Activated naive CD8-positive, alpha-beta T cell (primary cell): ENCODE results near the gene IFT80.

Experiments
- H3K27ac Mint-ChIP-seq: one replicate; pipeline ENCODE4 v1.8.0; 2021; ENCODE audit warnings: mixed read lengths
- H3K27me3 Mint-ChIP-seq: one replicate; pipeline ENCODE4 v1.8.0; 2021; ENCODE audit warnings: mixed read lengths
- H3K36me3 Mint-ChIP-seq: one replicate; pipeline ENCODE4 v1.8.0; 2021; ENCODE audit warnings: mixed read lengths
- H3K4me1 Mint-ChIP-seq: one replicate; pipeline ENCODE4 v1.8.0; 2021; ENCODE audit warnings: low read depth, mixed read lengths
- H3K4me3 Mint-ChIP-seq: one replicate; pipeline ENCODE4 v1.8.0; 2021; ENCODE audit warnings: mild to moderate bottlenecking, mixed read lengths
- H3K9me3 Mint-ChIP-seq: one replicate; pipeline ENCODE4 v1.8.0; 2021; ENCODE audit warnings: low read depth, mixed read lengths

The IFT80 gene

DNA sequence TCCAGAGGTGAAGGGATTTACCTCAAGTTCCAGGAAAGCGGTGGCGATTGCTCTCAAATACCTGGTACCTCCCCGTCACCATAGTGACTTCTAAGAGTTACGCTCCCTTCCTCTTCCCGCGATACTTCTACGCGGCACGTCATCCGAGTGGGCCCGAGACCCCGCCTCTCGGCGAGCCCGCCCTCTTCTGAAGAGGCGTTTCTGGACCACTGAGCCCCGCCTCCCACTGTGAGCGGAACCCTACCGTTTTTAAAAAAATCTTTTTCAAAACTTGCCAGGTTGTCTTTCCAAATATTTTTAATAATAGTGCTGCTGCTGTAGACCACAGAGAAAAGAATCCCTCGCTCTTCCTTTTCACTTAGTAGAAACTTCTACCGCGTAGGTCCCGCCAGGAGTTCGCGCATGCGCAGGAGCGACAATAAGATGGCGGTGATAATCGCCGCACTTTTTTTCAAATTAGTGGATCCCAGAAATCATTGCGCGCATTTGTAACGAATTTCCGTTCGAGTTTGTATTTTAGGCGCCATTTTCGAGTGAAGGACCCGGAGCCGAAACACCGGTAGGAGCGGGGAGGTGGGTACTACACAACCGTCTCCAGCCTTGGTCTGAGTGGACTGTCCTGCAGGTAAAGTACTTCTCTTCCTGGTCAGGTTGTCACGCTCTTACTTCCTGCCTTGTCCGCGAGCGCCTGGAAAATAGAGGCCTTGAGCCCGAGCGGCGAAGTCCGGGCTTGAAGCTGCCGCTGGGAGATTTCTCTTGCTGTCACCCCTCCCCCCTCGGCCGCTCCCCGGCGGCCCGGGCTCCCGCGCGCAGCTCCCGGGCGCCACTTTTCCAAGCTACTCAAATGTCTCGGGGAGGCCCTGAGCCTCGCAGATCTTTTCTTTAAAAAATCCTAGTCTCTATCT, at the start of gene IFT80, which contains the start of gene SMC4:
Gene IFT80 (minus strand): TSS at position 101 of the 905 bp plus-strand sequence. CDS start 14,625 bp downstream, outside the sequence.
Gene SMC4 (plus strand): TSS at position 526 of the 905 bp plus-strand sequence. CDS start 1,177 bp downstream, outside the sequence.
- Mint-ChIP-seq H3K27ac (peak within 1 kb of the TSS; percentile 97), H3K4me1 (peaks cover 52% of the 10 kb centered on the region), H3K36me3 (peaks cover 20% of the 10 kb centered on the region), H3K4me3 (peak within 1 kb of the TSS; percentile 98), H3K9me3 (no peaks in the 10 kb centered on the region), H3K27me3 (peaks cover 10% of the 10 kb centered on the region)

DNA sequence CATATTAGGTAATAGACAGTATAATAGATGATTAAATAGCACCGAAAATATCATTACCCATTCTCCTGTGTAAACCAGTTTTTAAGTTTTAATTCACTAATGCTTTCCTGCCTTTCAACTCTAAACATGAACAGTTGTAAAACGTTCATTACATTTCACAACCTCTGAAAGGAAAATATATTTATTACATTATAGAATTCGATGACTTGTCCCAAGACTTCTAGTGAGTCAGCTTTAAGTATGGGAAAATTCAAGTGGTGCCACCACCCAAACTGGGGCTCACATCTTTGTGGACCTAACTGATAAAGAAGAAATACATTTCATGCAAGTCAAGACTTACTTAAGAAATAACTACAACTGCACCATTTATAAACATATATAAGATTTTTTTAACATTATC, 48.5 kb upstream of the IFT80 start:
- peaks cover 37% of the 10 kb centered on the region for H3K4me1 Mint-ChIP-seq
- H3K27ac Mint-ChIP-seq: no peak overlapping the region
- H3K36me3 Mint-ChIP-seq: peaks cover 11% of the 10 kb centered on the region
- peak overlapping the region; percentile 23 for H3K4me3 Mint-ChIP-seq
- no peaks in the 10 kb centered on the region for H3K27me3 Mint-ChIP-seq
- H3K9me3 Mint-ChIP-seq: peaks cover 4% of the 10 kb centered on the region

DNA sequence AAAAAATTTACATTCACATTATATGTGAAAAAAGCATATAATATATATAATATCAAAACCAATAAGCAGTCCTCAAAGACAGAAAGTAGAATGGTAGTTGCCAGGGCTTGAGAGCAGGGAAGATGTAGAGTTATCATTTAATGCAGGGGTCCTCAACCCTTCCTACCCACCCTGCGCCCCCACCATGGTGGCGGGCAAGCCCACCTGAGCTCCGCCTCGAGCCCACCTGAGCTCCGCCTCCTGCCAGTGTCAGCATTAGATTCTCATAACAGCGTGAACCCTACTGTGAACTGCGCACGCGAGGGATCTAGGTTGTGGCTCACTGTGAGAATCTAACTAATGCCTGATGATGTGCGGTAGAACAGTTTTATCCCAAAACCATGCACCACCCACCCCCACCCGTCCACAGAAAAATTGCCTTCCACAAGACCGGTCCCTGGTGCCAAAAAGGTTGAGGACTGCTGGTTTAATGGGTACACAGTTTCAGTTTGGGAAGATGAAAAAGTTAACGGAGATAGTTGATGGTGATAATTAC, 47.6 kb upstream of the IFT80 start:
- no peak overlapping the region for H3K27ac Mint-ChIP-seq
- H3K9me3 Mint-ChIP-seq: peaks cover 4% of the 10 kb centered on the region
- H3K36me3 Mint-ChIP-seq: peaks cover 13% of the 10 kb centered on the region
- H3K27me3 Mint-ChIP-seq: no peaks in the 10 kb centered on the region
- no peak overlapping the region for H3K4me3 Mint-ChIP-seq
- H3K4me1 Mint-ChIP-seq: peaks cover 41% of the 10 kb centered on the region

DNA sequence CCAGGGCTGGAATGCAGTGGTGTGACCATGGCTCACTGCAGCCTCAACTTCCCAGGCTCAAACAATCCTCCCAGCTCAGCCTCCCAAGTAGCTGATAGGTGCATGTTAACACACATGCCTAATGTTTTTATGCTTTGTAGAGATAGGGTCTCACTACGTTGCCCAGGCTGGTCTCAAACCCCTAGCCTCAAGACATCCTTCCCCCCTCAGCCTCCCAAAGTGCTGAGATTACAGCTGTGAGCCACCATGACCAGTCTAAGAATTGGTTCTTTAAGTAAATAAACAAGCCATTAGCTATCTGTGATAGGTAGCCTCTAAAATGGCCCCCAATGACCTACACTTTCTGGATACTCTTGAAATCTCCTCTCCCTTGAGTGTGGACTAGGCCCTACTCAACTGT, 46.8 kb upstream of the IFT80 start:
- Mint-ChIP-seq H3K36me3 (peaks cover 13% of the 10 kb centered on the region), H3K9me3 (peaks cover 4% of the 10 kb centered on the region), H3K27me3 (no peaks in the 10 kb centered on the region), H3K4me1 (peaks cover 41% of the 10 kb centered on the region), H3K27ac (no peak overlapping the region), H3K4me3 (no peak overlapping the region)

DNA sequence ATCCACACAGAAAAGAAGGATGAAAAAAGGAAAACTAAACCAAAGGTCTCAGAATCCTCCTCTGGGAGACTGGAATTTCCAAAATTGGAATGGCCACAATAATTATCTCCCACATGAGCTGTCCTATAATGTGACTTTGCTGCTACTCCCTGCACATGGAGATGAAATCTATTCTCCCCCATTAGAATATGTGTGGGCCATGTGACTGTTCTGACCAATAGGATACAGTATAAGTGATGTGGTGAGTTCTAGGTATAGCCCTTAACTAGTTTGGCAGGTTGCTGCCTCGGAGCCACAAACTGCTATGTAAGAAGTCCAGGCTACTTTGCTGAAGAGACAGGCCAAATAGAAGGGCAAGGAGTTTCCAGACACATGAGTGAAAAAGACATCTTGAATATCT, 45.4 kb upstream of the IFT80 start:
- Mint-ChIP-seq H3K27me3 (no peaks in the 10 kb centered on the region), H3K27ac (no peak overlapping the region), H3K4me1 (peaks cover 41% of the 10 kb centered on the region), H3K36me3 (peaks cover 22% of the 10 kb centered on the region), H3K9me3 (peaks cover 4% of the 10 kb centered on the region), H3K4me3 (no peak overlapping the region)

DNA sequence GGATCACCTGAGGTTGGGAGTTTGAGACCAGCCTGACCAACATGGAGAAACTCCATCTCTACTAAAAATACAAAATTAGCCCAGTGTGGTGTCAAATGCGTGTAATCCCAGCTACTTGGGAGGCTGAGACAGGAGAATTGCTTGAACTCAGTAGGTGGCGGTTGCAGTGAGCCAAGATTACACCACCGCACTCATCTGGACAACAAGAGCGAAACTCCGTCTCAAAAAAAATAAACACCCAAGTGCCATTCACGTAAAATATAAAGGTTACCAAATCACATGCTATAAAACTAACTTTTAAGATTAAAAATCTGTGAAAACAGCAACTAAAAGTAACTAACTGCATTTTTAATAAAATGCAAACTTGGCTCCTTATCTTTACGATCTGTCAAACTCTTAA, 41.7 kb upstream of the IFT80 start:
- no peak overlapping the region for H3K27ac Mint-ChIP-seq

DNA sequence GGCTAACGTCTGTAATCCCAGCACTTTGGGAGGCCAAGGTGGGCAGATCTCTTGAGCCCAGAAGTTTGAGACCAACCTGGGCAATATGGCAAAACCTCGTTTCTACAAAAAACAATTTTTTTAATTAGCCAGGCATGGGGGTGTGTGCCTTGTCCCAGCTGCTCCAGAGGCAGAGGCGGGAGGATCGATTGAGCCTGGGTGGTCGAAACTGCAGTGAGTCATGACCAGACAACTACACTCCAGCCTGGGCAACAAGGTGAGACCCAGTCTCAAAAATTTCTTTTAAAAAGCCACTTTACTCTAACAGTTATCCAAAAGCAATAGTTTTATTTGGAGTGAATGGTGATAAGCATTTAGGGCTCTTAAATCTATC, 38.0 kb upstream of the IFT80 start:
- Mint-ChIP-seq H3K36me3 (peaks cover 17% of the 10 kb centered on the region), H3K4me1 (peaks cover 40% of the 10 kb centered on the region), H3K27me3 (no peaks in the 10 kb centered on the region), H3K27ac (no peak overlapping the region), H3K4me3 (no peak overlapping the region), H3K9me3 (no peaks in the 10 kb centered on the region)

More for the DNA sequence above, 41.7 kb upstream of the IFT80 start:
- Mint-ChIP-seq H3K27me3 (no peaks in the 10 kb centered on the region), H3K4me3 (no peak overlapping the region), H3K9me3 (peaks cover 4% of the 10 kb centered on the region), H3K36me3 (peaks cover 20% of the 10 kb centered on the region), H3K4me1 (peaks cover 46% of the 10 kb centered on the region)

DNA sequence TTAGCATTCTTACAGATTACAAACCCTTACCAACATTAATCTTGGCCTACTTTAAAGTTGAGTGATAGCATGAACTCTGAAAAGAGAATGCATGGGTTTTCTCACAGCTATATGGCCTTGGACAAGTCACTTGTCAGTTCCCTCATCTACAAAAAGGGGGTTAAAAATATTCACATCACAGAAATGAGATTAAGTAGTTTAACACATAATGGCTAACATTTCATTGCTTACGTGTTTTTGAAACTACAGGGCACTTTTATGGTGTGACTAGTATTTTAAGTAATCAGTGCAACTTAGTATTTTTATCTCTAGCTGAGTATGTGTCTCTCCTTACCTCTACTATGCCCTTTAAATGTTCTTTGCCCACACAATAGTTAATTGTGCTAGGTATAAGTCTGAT, 36.7 kb upstream of the IFT80 start:
- Mint-ChIP-seq H3K36me3 (peaks cover 14% of the 10 kb centered on the region), H3K4me3 (no peak overlapping the region), H3K4me1 (peaks cover 36% of the 10 kb centered on the region), H3K27ac (no peak overlapping the region), H3K27me3 (no peaks in the 10 kb centered on the region), H3K9me3 (no peaks in the 10 kb centered on the region)

DNA sequence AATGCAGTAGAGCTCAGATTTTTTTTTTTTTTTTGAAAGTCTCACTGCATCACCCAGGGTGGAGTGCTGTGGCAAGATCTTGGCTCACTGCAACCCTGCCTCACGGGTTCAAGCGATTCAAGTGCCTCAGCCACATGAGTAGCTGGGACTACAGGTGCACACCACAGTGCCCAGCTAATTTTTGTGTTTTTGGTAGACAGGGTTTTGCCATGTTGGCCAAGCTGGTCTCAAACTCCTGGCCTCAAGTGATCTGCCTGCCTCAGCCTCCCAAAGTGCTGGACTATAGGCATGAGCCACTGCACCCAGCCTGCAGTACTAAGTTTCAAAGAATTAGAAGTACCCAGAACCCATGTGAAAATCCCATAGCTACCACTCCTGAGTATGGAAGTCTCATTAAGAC, 36.1 kb upstream of the IFT80 start:
- H3K4me3 Mint-ChIP-seq: no peak overlapping the region
- H3K27ac Mint-ChIP-seq: no peak overlapping the region
- H3K4me1 Mint-ChIP-seq: peaks cover 33% of the 10 kb centered on the region
- H3K27me3 Mint-ChIP-seq: no peaks in the 10 kb centered on the region
- H3K9me3 Mint-ChIP-seq: no peaks in the 10 kb centered on the region
- H3K36me3 Mint-ChIP-seq: peaks cover 11% of the 10 kb centered on the region

DNA sequence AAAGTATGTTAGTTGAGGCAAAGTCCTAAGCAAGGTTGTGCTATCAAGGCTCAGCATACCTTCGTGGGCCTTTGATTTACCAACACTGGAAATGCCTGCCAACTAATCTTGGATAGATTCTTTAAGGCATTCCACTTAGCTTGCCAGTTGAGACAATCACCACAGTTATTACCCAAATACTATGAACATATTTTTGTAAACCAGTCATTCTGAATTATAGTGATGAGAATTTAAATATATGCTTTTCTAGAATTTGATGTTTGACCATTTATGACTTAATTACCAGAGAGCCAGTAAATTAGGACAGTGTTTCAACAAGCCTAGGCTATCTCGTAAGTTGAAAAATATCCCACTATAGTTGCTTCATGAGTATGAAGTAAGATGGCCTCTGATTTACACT, 35.0 kb upstream of the IFT80 start:
- no peak overlapping the region for H3K4me3 Mint-ChIP-seq
- H3K36me3 Mint-ChIP-seq: peaks cover 5% of the 10 kb centered on the region
- no peak overlapping the region for H3K27ac Mint-ChIP-seq
- no peaks in the 10 kb centered on the region for H3K27me3 Mint-ChIP-seq
- H3K4me1 Mint-ChIP-seq: peaks cover 29% of the 10 kb centered on the region
- no peaks in the 10 kb centered on the region for H3K9me3 Mint-ChIP-seq

DNA sequence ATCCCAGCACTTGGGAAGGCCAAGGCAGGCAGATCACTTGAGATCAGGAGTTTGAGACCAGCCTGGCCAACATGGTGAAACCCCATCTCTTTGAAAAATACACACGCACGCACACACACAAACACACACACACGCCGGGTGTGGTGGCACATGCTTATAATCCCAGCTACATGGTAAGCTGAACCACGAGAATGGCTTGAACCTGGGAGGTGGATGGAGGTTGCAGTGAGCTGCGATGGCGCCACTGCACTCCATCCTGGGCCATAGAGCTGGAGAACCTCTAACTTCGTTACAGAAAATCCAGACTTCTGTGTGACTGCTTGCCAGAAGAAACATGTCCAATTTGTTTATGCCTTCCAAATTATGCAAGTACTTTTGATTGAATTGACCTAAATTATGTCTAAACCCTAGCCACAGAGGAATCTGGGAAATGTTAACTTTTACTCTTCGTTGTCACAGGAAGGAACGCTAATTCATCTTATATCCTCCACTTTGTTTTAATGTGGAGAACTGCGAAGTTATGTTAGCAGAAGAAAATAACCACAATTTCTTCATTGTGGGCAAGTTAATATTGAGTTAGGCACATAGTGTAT, 28.9 kb upstream of the IFT80 start:
- Mint-ChIP-seq H3K4me3 (no peak overlapping the region), H3K9me3 (no peaks in the 10 kb centered on the region), H3K4me1 (no peaks in the 10 kb centered on the region), H3K27ac (peak overlapping the region; percentile 16), H3K27me3 (no peaks in the 10 kb centered on the region), H3K36me3 (peaks cover 4% of the 10 kb centered on the region)

DNA sequence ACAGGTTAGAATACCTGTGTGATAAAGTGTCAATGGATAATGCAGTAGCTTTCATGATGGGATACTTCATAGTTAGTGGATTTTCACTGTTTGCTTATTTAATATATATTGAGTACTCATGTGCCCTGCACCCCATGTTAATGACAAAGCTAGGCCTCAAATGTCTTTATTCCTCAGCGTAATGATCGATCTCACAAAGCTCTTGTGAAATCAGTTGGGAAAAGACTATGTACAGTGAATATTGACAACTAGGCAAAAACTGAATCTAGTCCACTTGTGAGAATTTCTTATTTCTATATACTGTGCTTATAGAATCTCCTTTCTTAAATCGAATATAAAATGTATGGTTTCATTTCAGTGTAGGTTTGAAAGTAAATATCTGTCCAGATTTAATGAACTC, 18.3 kb upstream of the IFT80 start:
- Mint-ChIP-seq H3K4me1 (peaks cover 8% of the 10 kb centered on the region), H3K27me3 (no peaks in the 10 kb centered on the region), H3K4me3 (no peak overlapping the region), H3K27ac (no peak overlapping the region), H3K9me3 (no peaks in the 10 kb centered on the region), H3K36me3 (peaks cover 8% of the 10 kb centered on the region)

DNA sequence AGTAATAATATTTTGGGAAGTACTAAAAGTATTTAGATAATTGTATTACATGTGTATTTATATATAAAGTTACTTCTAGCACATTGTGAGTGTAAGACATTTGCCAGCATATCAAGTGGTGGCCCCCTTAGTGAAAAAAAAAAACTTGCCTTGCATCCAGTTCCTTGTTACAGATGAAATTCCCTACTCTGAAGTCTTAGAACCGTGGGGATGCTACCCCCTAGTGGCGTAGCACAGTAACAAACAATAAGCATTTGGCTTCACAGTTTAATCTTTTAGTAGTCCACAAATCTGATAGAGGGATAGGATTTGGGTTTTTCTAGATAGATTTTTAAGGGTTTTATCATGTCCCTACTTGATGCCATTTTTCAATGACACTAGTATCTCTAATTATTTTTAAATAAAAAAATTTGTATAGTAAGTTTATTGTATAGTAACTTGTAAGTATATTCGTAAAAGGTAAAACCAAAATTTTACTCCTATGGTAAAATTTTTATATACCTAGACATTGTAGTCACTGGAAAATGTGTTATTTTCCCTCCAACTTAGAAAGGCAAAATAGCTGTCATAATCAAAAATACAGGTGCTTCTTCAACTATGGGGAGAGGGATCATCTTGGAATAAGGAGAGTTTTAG, 14.7 kb upstream of the IFT80 start:
- peaks cover 7% of the 10 kb centered on the region for H3K4me1 Mint-ChIP-seq
- no peak overlapping the region for H3K27ac Mint-ChIP-seq
- H3K27me3 Mint-ChIP-seq: no peaks in the 10 kb centered on the region
- no peak overlapping the region for H3K4me3 Mint-ChIP-seq
- no peaks in the 10 kb centered on the region for H3K9me3 Mint-ChIP-seq
- peaks cover 5% of the 10 kb centered on the region for H3K36me3 Mint-ChIP-seq

DNA sequence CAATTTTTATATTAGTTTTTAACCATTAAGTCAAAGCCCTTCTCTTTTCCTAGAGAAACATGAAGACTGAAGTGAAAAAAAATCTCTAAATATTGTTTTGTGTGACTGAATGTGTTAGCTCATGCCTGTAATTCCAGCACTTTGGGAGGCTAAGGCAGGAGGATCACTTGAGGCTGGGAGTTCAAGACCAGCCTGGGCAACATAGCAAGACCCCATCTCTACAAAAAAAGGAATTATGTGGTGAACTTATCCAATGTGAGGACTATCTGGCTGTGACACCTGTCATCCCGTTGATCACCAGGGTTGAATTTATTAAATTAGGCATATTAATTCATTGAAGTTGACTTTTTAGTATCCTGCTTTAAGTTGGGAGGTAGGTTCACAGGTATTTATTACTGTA, 13.5 kb upstream of the IFT80 start:
- H3K36me3 Mint-ChIP-seq: peaks cover 8% of the 10 kb centered on the region
- no peaks in the 10 kb centered on the region for H3K27me3 Mint-ChIP-seq
- H3K9me3 Mint-ChIP-seq: no peaks in the 10 kb centered on the region
- peaks cover 9% of the 10 kb centered on the region for H3K4me1 Mint-ChIP-seq
- no peak overlapping the region for H3K4me3 Mint-ChIP-seq
- H3K27ac Mint-ChIP-seq: no peak overlapping the region
